Measurements from ENCODE around the gene KSR1.

DNA sequence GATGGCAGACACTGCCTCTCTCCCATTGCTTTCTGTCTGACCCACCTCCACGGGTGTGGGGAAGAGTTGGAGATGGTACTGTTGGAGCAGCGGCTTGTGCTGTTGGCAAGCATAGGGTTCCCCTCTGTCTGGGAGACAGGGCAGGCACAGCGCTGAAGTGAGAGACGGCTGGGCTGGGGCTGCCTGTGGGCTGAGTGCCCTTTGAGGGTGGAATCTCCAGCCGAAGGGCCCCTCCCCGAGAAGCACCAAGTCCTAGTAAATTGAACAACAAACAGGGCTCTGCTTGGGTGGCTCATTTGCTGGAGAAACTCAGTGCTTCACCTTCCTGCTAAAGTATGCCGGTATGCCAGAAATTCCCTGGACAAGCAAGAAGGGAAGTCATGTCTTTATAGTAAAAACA, 79.7 kb downstream of the KSR1 start:
- TF ChIP-seq POLR2A (IDR thresholded peaks at IDR 0.05; ENCODE audit: low read depth, low read length), result no peak
- TF ChIP-seq CHD1 (IDR thresholded peaks at IDR 0.05; ENCODE audit: low read depth, low read length), result no peak
- TF ChIP-seq, protein P1, sequence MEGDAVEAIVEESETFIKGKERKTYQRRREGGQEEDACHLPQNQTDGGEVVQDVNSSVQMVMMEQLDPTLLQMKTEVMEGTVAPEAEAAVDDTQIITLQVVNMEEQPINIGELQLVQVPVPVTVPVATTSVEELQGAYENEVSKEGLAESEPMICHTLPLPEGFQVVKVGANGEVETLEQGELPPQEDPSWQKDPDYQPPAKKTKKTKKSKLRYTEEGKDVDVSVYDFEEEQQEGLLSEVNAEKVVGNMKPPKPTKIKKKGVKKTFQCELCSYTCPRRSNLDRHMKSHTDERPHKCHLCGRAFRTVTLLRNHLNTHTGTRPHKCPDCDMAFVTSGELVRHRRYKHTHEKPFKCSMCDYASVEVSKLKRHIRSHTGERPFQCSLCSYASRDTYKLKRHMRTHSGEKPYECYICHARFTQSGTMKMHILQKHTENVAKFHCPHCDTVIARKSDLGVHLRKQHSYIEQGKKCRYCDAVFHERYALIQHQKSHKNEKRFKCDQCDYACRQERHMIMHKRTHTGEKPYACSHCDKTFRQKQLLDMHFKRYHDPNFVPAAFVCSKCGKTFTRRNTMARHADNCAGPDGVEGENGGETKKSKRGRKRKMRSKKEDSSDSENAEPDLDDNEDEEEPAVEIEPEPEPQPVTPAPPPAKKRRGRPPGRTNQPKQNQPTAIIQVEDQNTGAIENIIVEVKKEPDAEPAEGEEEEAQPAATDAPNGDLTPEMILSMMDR (conservative IDR thresholded peaks at IDR 0.05; ENCODE audit: low read depth, low read length), result no peak
- TF ChIP-seq, protein P2, sequence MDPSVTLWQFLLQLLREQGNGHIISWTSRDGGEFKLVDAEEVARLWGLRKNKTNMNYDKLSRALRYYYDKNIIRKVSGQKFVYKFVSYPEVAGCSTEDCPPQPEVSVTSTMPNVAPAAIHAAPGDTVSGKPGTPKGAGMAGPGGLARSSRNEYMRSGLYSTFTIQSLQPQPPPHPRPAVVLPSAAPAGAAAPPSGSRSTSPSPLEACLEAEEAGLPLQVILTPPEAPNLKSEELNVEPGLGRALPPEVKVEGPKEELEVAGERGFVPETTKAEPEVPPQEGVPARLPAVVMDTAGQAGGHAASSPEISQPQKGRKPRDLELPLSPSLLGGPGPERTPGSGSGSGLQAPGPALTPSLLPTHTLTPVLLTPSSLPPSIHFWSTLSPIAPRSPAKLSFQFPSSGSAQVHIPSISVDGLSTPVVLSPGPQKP (IDR thresholded peaks at IDR 0.05; ENCODE audit: borderline replicate concordance, low read depth, low read length), result no peak
- TF ChIP-seq FOS (IDR thresholded peaks at IDR 0.05; ENCODE audit: low read depth, low read length), result no peak
- TF ChIP-seq, protein P3, sequence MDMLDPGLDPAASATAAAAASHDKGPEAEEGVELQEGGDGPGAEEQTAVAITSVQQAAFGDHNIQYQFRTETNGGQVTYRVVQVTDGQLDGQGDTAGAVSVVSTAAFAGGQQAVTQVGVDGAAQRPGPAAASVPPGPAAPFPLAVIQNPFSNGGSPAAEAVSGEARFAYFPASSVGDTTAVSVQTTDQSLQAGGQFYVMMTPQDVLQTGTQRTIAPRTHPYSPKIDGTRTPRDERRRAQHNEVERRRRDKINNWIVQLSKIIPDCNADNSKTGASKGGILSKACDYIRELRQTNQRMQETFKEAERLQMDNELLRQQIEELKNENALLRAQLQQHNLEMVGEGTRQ (IDR thresholded peaks at IDR 0.05; ENCODE audit: low read depth, low read length), result no peak
- TF ChIP-seq RFX5 (IDR thresholded peaks at IDR 0.05; ENCODE audit: low read depth, low read length), result no peak
- TF ChIP-seq CEBPB (IDR thresholded peaks at IDR 0.05; ENCODE audit: low read depth, low read length), result no peak
- TF ChIP-seq MXI1 (IDR thresholded peaks at IDR 0.05; ENCODE audit: borderline replicate concordance, low read depth, low read length), result no peak
